ENCODE data around the gene CPM. TPM values are rescaled to one million over a fixed set of nuclear protein-coding genes. Genes with fewer than 3 reads are reported as not detected.
A peak's percentile ranks its signal among the peaks of the same experiment; 100 is the strongest.
"Not testable (repeated sequence)": the region's sequence is repeated elsewhere in the genome, so short reads cannot be mapped to it uniquely, and the experiment has no call there.

Gene CPM
- total RNA-seq, 1 donor: 3.6 TPM

GRCh38 chr12:68864604-68865003 lies 68.4 kb downstream of the CPM start:
- no peak overlapping the region for H3K4me2 ChIP-seq (ENCODE audit: insufficient read depth, low read length)
- no peak for TF ChIP-seq CTCF (IDR thresholded peaks at IDR 0.05; ENCODE audit: extremely low read depth, low read depth, low read length)

GRCh38 chr12:68863886-68864454 lies 69.0 kb downstream of the CPM start:
- not testable (repeated sequence) for H3K9me3 ChIP-seq (ENCODE audit: low read depth, low read length); H3K27me3 ChIP-seq (ENCODE audit: insufficient read depth, low read length); H4K20me1 ChIP-seq (ENCODE audit: insufficient read depth, low read length); H3K4me1 ChIP-seq (ENCODE audit: insufficient read depth, low read length); H3K4me3 ChIP-seq (ENCODE audit: insufficient read depth, low read length); H3K27ac ChIP-seq (ENCODE audit: low read depth, low read length); H3K79me2 ChIP-seq (ENCODE audit: insufficient read depth, low read length); H3K36me3 ChIP-seq (ENCODE audit: insufficient read depth, low read length)
- TF ChIP-seq CTCF (IDR thresholded peaks at IDR 0.05; ENCODE audit: extremely low read depth, low read depth, low read length): peak; percentile 63
- peak overlapping the region; percentile 26 for H3K4me2 ChIP-seq (ENCODE audit: insufficient read depth, low read length)
- H2AFZ ChIP-seq (ENCODE audit: low read length): peak overlapping the region; percentile 71
- DNase-seq (ENCODE audit: insufficient read length, low spot score, missing footprints): peak; percentile 71

More at GRCh38 chr12:68864604-68865003, 68.4 kb downstream of the CPM start:
- no peak overlapping the region for H2AFZ ChIP-seq (ENCODE audit: low read length)
- H3K4me1 ChIP-seq (ENCODE audit: insufficient read depth, low read length): peaks cover 2% of the 10 kb centered on the region
- no peak overlapping the region for H3K4me3 ChIP-seq (ENCODE audit: insufficient read depth, low read length)
- no peaks in the 10 kb centered on the region for H3K36me3 ChIP-seq (ENCODE audit: insufficient read depth, low read length)
- H4K20me1 ChIP-seq (ENCODE audit: insufficient read depth, low read length): no peaks in the 10 kb centered on the region
- no peaks in the 10 kb centered on the region for H3K9me3 ChIP-seq (ENCODE audit: low read depth, low read length)
- no peaks in the 10 kb centered on the region for H3K79me2 ChIP-seq (ENCODE audit: insufficient read depth, low read length)
- H3K27me3 ChIP-seq (ENCODE audit: insufficient read depth, low read length): no peaks in the 10 kb centered on the region
- no peak overlapping the region for H3K27ac ChIP-seq (ENCODE audit: low read depth, low read length)
- DNase-seq (ENCODE audit: insufficient read length, low spot score, missing footprints): no peak

GRCh38 chr12:68863109-68863770 lies 69.7 kb downstream of the CPM start:
- Histone ChIP-seq H3K4me1 (ENCODE audit: insufficient read depth, low read length) (peaks cover 2% of the 10 kb centered on the region), H3K9me3 (ENCODE audit: low read depth, low read length) (no peaks in the 10 kb centered on the region), H4K20me1 (ENCODE audit: insufficient read depth, low read length) (no peaks in the 10 kb centered on the region), H3K27ac (ENCODE audit: low read depth, low read length) (no peak overlapping the region), H2AFZ (ENCODE audit: low read length) (peak overlapping the region; percentile 71), H3K36me3 (ENCODE audit: insufficient read depth, low read length) (no peaks in the 10 kb centered on the region), H3K4me2 (ENCODE audit: insufficient read depth, low read length) (peak overlapping the region; percentile 26), H3K79me2 (ENCODE audit: insufficient read depth, low read length) (no peaks in the 10 kb centered on the region), H3K27me3 (ENCODE audit: insufficient read depth, low read length) (no peaks in the 10 kb centered on the region), H3K4me3 (ENCODE audit: insufficient read depth, low read length) (no peak overlapping the region)
- TF ChIP-seq CTCF (IDR thresholded peaks at IDR 0.05; ENCODE audit: extremely low read depth, low read depth, low read length): no peak
- DNase-seq (ENCODE audit: insufficient read length, low spot score, missing footprints): no peak

GRCh38 chr12:68861890-68862289 lies 71.1 kb downstream of the CPM start:
- H4K20me1 ChIP-seq (ENCODE audit: insufficient read depth, low read length): no peaks in the 10 kb centered on the region
- H2AFZ ChIP-seq (ENCODE audit: low read length): no peak overlapping the region
- no peak overlapping the region for H3K4me3 ChIP-seq (ENCODE audit: insufficient read depth, low read length)
- no peaks in the 10 kb centered on the region for H3K36me3 ChIP-seq (ENCODE audit: insufficient read depth, low read length)
- no peaks in the 10 kb centered on the region for H3K27me3 ChIP-seq (ENCODE audit: insufficient read depth, low read length)
- H3K79me2 ChIP-seq (ENCODE audit: insufficient read depth, low read length): no peaks in the 10 kb centered on the region
- H3K9me3 ChIP-seq (ENCODE audit: low read depth, low read length): no peaks in the 10 kb centered on the region
- H3K4me1 ChIP-seq (ENCODE audit: insufficient read depth, low read length): peaks cover 2% of the 10 kb centered on the region
- H3K27ac ChIP-seq (ENCODE audit: low read depth, low read length): no peak overlapping the region
- TF ChIP-seq CTCF (IDR thresholded peaks at IDR 0.05; ENCODE audit: extremely low read depth, low read depth, low read length): no peak
- no peak overlapping the region for H3K4me2 ChIP-seq (ENCODE audit: insufficient read depth, low read length)
- no peak for DNase-seq (ENCODE audit: insufficient read length, low spot score, missing footprints)

All from osteoblast (primary cell).